ENCODE measurements around the gene ZNF44. TPM values are rescaled to one million over a fixed set of nuclear protein-coding genes. Genes with fewer than 3 reads are reported as not detected.
A peak's percentile ranks its signal among the peaks of the same experiment; 100 is the strongest.

ZNF44 gene
- total and polyA plus RNA-seq, 9 of the 15 experiments (the other 6 are each of a cell fraction or from before 2014, with no cell fraction given): 2.6 to 8.3 (median 4.4) TPM

GRCh38 chr19:12294249-12295158 is at the start of gene ZNF44 (continued):
- TF ChIP-seq, protein P1, sequence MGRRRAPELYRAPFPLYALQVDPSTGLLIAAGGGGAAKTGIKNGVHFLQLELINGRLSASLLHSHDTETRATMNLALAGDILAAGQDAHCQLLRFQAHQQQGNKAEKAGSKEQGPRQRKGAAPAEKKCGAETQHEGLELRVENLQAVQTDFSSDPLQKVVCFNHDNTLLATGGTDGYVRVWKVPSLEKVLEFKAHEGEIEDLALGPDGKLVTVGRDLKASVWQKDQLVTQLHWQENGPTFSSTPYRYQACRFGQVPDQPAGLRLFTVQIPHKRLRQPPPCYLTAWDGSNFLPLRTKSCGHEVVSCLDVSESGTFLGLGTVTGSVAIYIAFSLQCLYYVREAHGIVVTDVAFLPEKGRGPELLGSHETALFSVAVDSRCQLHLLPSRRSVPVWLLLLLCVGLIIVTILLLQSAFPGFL (CRISPR knock-in tag; IDR thresholded peaks at IDR 0.05): no peak
- no peak for TF ChIP-seq LCOR (CRISPR knock-in tag; IDR thresholded peaks at IDR 0.05)
- no peak for TF ChIP-seq RAD51 (IDR thresholded peaks at IDR 0.05; ENCODE audit: borderline replicate concordance, low read depth)
- no peak for TF ChIP-seq ZFPM2 (CRISPR knock-in tag; IDR thresholded peaks at IDR 0.05)
- TF ChIP-seq TAF1 (IDR thresholded peaks at IDR 0.05; ENCODE audit: control insufficient read depth, extremely low read depth, insufficient read depth, low read length, severe bottlenecking): peak; percentile 36
- TF ChIP-seq, protein P2, sequence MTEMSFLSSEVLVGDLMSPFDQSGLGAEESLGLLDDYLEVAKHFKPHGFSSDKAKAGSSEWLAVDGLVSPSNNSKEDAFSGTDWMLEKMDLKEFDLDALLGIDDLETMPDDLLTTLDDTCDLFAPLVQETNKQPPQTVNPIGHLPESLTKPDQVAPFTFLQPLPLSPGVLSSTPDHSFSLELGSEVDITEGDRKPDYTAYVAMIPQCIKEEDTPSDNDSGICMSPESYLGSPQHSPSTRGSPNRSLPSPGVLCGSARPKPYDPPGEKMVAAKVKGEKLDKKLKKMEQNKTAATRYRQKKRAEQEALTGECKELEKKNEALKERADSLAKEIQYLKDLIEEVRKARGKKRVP (CRISPR knock-in tag; IDR thresholded peaks at IDR 0.05): no peak
- TF ChIP-seq JUNB (CRISPR knock-in tag; conservative IDR thresholded peaks at IDR 0.05): no peak
- no peak for TF ChIP-seq IRF9 (tag; IDR thresholded peaks at IDR 0.05)
- TF ChIP-seq FOXP4 (CRISPR knock-in tag; IDR thresholded peaks at IDR 0.05; ENCODE audit: borderline replicate concordance): no peak
- no peak for TF ChIP-seq ZNF184 (CRISPR knock-in tag; IDR thresholded peaks at IDR 0.05)
- no peak for TF ChIP-seq HNRNPH1 (optimal IDR thresholded peaks at IDR 0.05; ENCODE audit: low read depth, low read length)
- no peak for TF ChIP-seq KDM4B (IDR thresholded peaks at IDR 0.05; ENCODE audit: borderline replicate concordance in 2 of 2, low read depth in 1 of 2)
- no peak for TF ChIP-seq ZNF24 (IDR thresholded peaks at IDR 0.05)
- no peak for TF ChIP-seq POLR2AphosphoS2 (IDR thresholded peaks at IDR 0.05; ENCODE audit: low read length)
- TF ChIP-seq CBX5 (IDR thresholded peaks at IDR 0.05; ENCODE audit: borderline replicate concordance, low read depth): peak; percentile 4; the same call in 1 of the 2 replicates
- peak; percentile 39; the same call in 1 of the 2 replicates for TF ChIP-seq L3MBTL2 (IDR thresholded peaks at IDR 0.05)
- TF ChIP-seq NELFE (IDR thresholded peaks at IDR 0.05; ENCODE audit: insufficient read depth, insufficient read length): no peak
- no peak for TF ChIP-seq KLF10 (CRISPR knock-in tag; IDR thresholded peaks at IDR 0.05)
- peak; percentile 64 for TF ChIP-seq CHD2 (IDR thresholded peaks at IDR 0.05; ENCODE audit: low read depth, low read length)
- no peak for TF ChIP-seq HDAC3 (IDR thresholded peaks at IDR 0.05; ENCODE audit: borderline replicate concordance, partially characterized antibody)
- TF ChIP-seq ZNF76 (CRISPR knock-in tag; IDR thresholded peaks at IDR 0.05; ENCODE audit: borderline replicate concordance): no peak
- TF ChIP-seq POLR2G (IDR thresholded peaks at IDR 0.05; ENCODE audit: low read depth, low read length): peak; percentile 79

All from K562 (cell line).